HepG2 (cell line): ENCODE data around the gene SOST. TPM values are rescaled to one million over a fixed set of nuclear protein-coding genes. Genes with fewer than 3 reads are reported as not detected.

ENCODE experiments used
- ATF7-NPFF ChIP-seq: sonication (generic); formaldehyde crosslinking; IDR thresholded peaks from 2 replicates; pipeline ENCODE4 v1.8.1; 2023; ENCODE audit warnings: mild to moderate bottlenecking, low read depth, missing genetic modification reagents, moderate library complexity
- CC2D1A ChIP-seq: sonication (generic); formaldehyde crosslinking; IDR thresholded peaks from 2 replicates; pipeline ENCODE4 v1.8.1; 2023; ENCODE audit warnings: mild to moderate bottlenecking, missing genetic modification reagents
- DR1 ChIP-seq: sonication (generic); formaldehyde crosslinking; IDR thresholded peaks from 2 replicates; pipeline ENCODE4 v1.8.0; 2021; ENCODE audit warnings: mild to moderate bottlenecking, missing genetic modification reagents, inconsistent platforms
- SALL1 ChIP-seq: sonication (generic); formaldehyde crosslinking; IDR thresholded peaks from 2 replicates; pipeline ENCODE4 v1.8.0; 2022; ENCODE audit warnings: mild to moderate bottlenecking, missing genetic modification reagents
- SALL2 ChIP-seq: sonication (generic); formaldehyde crosslinking; IDR thresholded peaks from 2 replicates; pipeline ENCODE4 v1.8.1; 2023; ENCODE audit warnings: mild to moderate bottlenecking, missing genetic modification reagents, inconsistent platforms
- TRIM24 ChIP-seq: sonication (generic); formaldehyde crosslinking; IDR thresholded peaks from 2 replicates; pipeline ENCODE4 v1.8.0; 2022; ENCODE audit warnings: mild to moderate bottlenecking, missing genetic modification reagents
- ZNF513 ChIP-seq: sonication (generic); formaldehyde crosslinking; conservative IDR thresholded peaks from 2 replicates; pipeline ENCODE4 v1.5.0; 2020; ENCODE audit warnings: missing genetic modification reagents
- ZNF761 ChIP-seq: sonication (generic); formaldehyde crosslinking; conservative IDR thresholded peaks from 2 replicates; pipeline ENCODE4 v1.4.0; 2020; ENCODE audit warnings: mild to moderate bottlenecking, missing genetic modification reagents
- polyA plus RNA-seq, 8 experiments: library from polyadenylated mRNA; depleted of rRNA in 3 of 8; stranded (reverse) in 7 of 8; unstranded in 1 of 8; fragments of >200 nt; fragmentation: Illumina TruSeq in 4 of 8; extraction: Trizol in 4 of 8; gene quantifications; 2 replicates each; pipeline versions ENCODE4 v1.2.1 to v1.2.3, GENCODE V29; 2011 to 2016; ENCODE audit warnings: low read depth in 4 of 8, missing spikeins in 1 of 8, mixed read lengths in 1 of 8; ENCODE audit not compliant: insufficient read depth in 1 of 8
- total RNA-seq, 5 experiments: library from RNA; depleted of rRNA; stranded (reverse); fragments of >200 nt; fragmentation: Illumina TruSeq; extraction: Trizol; gene quantifications; 2 replicates each; pipeline ENCODE4 v1.2.3, GENCODE V29; 2016; ENCODE audit warnings: low read depth in 1 of 5
- TF ChIP-seq, protein P1 (sequence below): sonication (generic); formaldehyde crosslinking; IDR thresholded peaks from 2 replicates; pipeline ENCODE4 v1.4.0; 2020; ENCODE audit warnings: mild to moderate bottlenecking, missing genetic modification reagents
- TF ChIP-seq, protein P2 (sequence below): IDR thresholded peaks from 2 replicates; pipeline ENCODE4 v1.6.1; 2016; ENCODE audit warnings: low read depth, missing genetic modification reagents, missing compliant biosample characterization
- TF ChIP-seq, protein P3 (sequence below): sonication (generic); formaldehyde crosslinking; IDR thresholded peaks from 2 replicates; pipeline ENCODE4 v1.8.0; 2022; ENCODE audit warnings: mild to moderate bottlenecking, missing genetic modification reagents, moderate library complexity
- TF ChIP-seq, protein P4 (sequence below), 2 experiments: sonication (generic) in 1 of 2; formaldehyde crosslinking in 1 of 2; IDR thresholded peaks; 2 replicates each; pipeline versions ENCODE4 v1.4.0 to v1.6.1; 2018 to 2020; ENCODE audit warnings: missing genetic modification reagents in 2 of 2, borderline replicate concordance in 1 of 2, low read depth in 1 of 2, mild to moderate bottlenecking in 1 of 2, missing biosample characterization in 1 of 2

The SOST gene
- total and polyA plus RNA-seq, 2 of the 13 experiments (the other 11 are each of a cell fraction or from before 2014, with no cell fraction given) = not detected

GRCh38 chr17:43760254-43760852, 1.8 kb upstream of the SOST start (continued):
- TF ChIP-seq, protein P1, sequence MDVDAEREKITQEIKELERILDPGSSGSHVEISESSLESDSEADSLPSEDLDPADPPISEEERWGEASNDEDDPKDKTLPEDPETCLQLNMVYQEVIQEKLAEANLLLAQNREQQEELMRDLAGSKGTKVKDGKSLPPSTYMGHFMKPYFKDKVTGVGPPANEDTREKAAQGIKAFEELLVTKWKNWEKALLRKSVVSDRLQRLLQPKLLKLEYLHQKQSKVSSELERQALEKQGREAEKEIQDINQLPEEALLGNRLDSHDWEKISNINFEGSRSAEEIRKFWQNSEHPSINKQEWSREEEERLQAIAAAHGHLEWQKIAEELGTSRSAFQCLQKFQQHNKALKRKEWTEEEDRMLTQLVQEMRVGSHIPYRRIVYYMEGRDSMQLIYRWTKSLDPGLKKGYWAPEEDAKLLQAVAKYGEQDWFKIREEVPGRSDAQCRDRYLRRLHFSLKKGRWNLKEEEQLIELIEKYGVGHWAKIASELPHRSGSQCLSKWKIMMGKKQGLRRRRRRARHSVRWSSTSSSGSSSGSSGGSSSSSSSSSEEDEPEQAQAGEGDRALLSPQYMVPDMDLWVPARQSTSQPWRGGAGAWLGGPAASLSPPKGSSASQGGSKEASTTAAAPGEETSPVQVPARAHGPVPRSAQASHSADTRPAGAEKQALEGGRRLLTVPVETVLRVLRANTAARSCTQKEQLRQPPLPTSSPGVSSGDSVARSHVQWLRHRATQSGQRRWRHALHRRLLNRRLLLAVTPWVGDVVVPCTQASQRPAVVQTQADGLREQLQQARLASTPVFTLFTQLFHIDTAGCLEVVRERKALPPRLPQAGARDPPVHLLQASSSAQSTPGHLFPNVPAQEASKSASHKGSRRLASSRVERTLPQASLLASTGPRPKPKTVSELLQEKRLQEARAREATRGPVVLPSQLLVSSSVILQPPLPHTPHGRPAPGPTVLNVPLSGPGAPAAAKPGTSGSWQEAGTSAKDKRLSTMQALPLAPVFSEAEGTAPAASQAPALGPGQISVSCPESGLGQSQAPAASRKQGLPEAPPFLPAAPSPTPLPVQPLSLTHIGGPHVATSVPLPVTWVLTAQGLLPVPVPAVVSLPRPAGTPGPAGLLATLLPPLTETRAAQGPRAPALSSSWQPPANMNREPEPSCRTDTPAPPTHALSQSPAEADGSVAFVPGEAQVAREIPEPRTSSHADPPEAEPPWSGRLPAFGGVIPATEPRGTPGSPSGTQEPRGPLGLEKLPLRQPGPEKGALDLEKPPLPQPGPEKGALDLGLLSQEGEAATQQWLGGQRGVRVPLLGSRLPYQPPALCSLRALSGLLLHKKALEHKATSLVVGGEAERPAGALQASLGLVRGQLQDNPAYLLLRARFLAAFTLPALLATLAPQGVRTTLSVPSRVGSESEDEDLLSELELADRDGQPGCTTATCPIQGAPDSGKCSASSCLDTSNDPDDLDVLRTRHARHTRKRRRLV (CRISPR knock-in tag) = no peak
- TF ChIP-seq, protein P2, sequence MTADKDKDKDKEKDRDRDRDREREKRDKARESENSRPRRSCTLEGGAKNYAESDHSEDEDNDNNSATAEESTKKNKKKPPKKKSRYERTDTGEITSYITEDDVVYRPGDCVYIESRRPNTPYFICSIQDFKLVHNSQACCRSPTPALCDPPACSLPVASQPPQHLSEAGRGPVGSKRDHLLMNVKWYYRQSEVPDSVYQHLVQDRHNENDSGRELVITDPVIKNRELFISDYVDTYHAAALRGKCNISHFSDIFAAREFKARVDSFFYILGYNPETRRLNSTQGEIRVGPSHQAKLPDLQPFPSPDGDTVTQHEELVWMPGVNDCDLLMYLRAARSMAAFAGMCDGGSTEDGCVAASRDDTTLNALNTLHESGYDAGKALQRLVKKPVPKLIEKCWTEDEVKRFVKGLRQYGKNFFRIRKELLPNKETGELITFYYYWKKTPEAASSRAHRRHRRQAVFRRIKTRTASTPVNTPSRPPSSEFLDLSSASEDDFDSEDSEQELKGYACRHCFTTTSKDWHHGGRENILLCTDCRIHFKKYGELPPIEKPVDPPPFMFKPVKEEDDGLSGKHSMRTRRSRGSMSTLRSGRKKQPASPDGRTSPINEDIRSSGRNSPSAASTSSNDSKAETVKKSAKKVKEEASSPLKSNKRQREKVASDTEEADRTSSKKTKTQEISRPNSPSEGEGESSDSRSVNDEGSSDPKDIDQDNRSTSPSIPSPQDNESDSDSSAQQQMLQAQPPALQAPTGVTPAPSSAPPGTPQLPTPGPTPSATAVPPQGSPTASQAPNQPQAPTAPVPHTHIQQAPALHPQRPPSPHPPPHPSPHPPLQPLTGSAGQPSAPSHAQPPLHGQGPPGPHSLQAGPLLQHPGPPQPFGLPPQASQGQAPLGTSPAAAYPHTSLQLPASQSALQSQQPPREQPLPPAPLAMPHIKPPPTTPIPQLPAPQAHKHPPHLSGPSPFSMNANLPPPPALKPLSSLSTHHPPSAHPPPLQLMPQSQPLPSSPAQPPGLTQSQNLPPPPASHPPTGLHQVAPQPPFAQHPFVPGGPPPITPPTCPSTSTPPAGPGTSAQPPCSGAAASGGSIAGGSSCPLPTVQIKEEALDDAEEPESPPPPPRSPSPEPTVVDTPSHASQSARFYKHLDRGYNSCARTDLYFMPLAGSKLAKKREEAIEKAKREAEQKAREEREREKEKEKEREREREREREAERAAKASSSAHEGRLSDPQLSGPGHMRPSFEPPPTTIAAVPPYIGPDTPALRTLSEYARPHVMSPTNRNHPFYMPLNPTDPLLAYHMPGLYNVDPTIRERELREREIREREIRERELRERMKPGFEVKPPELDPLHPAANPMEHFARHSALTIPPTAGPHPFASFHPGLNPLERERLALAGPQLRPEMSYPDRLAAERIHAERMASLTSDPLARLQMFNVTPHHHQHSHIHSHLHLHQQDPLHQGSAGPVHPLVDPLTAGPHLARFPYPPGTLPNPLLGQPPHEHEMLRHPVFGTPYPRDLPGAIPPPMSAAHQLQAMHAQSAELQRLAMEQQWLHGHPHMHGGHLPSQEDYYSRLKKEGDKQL (CRISPR knock-in tag) = no peak
- no peak for TF ChIP-seq TRIM24 (CRISPR knock-in tag)
- TF ChIP-seq, protein P3, sequence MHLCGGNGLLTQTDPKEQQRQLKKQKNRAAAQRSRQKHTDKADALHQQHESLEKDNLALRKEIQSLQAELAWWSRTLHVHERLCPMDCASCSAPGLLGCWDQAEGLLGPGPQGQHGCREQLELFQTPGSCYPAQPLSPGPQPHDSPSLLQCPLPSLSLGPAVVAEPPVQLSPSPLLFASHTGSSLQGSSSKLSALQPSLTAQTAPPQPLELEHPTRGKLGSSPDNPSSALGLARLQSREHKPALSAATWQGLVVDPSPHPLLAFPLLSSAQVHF (CRISPR knock-in tag) = no peak
- no peak for TF ChIP-seq ZNF513 (CRISPR knock-in tag)
- TF ChIP-seq ZNF761 (CRISPR knock-in tag) = no peak
- TF ChIP-seq CC2D1A (CRISPR knock-in tag) = no peak
- TF ChIP-seq DR1 (CRISPR knock-in tag) = no peak
- TF ChIP-seq SALL1 (CRISPR knock-in tag) = peak; percentile 87
- TF ChIP-seq, protein P4, sequence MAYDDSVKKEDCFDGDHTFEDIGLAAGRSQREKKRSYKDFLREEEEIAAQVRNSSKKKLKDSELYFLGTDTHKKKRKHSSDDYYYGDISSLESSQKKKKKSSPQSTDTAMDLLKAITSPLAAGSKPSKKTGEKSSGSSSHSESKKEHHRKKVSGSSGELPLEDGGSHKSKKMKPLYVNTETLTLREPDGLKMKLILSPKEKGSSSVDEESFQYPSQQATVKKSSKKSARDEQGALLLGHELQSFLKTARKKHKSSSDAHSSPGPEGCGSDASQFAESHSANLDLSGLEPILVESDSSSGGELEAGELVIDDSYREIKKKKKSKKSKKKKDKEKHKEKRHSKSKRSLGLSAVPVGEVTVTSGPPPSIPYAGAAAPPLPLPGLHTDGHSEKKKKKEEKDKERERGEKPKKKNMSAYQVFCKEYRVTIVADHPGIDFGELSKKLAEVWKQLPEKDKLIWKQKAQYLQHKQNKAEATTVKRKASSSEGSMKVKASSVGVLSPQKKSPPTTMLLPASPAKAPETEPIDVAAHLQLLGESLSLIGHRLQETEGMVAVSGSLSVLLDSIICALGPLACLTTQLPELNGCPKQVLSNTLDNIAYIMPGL (CRISPR knock-in tag; IDR thresholded peaks at IDR 0.05; ENCODE audit: borderline replicate concordance in 1 of 2, low read depth in 1 of 2) = peak; percentile 88 to 96; a peak in 3 of 4 replicates
- TF ChIP-seq ATF7-NPFF (CRISPR knock-in tag) = no peak; the same call in 1 of the 2 replicates
- 0 out of 2 replicates have a peak, but pooled peaks have one; percentile 39 for TF ChIP-seq SALL2 (CRISPR knock-in tag)
